GM12864 (cell line): ENCODE data around the gene FAM210A.

Source experiments
- DNase-seq: peaks from one replicate; pipeline ENCODE4 v3.0.0-alpha.2; 2011; ENCODE audit warnings: low read depth
- H3K4me3 ChIP-seq: 2 replicates; pipeline ENCODE4 v1.5.1; 2011; ENCODE audit warnings: mild to moderate bottlenecking, low read depth, low read length, control low read depth
- TF ChIP-seq, protein P1 (sequence below): IDR thresholded peaks from 2 replicates; pipeline ENCODE4 v1.5.1; 2011; ENCODE audit warnings: low read depth, mild to moderate bottlenecking, moderate library complexity, low read length, control low read depth, inconsistent platforms; ENCODE audit errors: missing control alignments

Gene FAM210A

GRCh38 chr18:13649397-13650390 is 76.7 kb downstream of the FAM210A start:
- no peak overlapping the region for H3K4me3 ChIP-seq
- TF ChIP-seq, protein P1, sequence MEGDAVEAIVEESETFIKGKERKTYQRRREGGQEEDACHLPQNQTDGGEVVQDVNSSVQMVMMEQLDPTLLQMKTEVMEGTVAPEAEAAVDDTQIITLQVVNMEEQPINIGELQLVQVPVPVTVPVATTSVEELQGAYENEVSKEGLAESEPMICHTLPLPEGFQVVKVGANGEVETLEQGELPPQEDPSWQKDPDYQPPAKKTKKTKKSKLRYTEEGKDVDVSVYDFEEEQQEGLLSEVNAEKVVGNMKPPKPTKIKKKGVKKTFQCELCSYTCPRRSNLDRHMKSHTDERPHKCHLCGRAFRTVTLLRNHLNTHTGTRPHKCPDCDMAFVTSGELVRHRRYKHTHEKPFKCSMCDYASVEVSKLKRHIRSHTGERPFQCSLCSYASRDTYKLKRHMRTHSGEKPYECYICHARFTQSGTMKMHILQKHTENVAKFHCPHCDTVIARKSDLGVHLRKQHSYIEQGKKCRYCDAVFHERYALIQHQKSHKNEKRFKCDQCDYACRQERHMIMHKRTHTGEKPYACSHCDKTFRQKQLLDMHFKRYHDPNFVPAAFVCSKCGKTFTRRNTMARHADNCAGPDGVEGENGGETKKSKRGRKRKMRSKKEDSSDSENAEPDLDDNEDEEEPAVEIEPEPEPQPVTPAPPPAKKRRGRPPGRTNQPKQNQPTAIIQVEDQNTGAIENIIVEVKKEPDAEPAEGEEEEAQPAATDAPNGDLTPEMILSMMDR: no peak
- no peak for DNase-seq

- no peak overlapping the region for H3K4me3 ChIP-seq
- DNase-seq: no peak
- TF ChIP-seq, protein P1: no peak
These were observed 78.6 kb downstream of the FAM210A start for GRCh38 chr18:13647761-13648160.

DNA sequence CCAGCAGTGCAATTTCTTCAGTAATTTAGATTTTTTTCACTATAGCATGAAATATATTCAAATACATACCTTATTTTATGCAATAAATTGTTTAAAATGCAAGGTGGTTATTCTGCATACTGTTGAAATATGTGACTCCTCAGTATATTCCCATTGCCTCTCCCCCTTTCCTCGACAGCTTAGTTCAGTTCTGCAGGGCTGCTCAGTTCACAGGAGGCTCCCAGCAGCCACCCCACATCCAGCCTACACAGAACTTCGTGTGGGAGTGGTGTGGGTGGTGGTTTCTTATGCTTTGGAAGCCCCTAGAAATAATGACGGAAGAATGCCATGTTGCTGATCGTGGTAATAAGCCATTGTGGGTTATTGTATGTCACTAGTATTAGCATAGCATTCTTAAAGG is 79.7 kb downstream of the FAM210A start:
- no peak for DNase-seq
- TF ChIP-seq, protein P1: no peak
- H3K4me3 ChIP-seq: no peak overlapping the region

DNA sequence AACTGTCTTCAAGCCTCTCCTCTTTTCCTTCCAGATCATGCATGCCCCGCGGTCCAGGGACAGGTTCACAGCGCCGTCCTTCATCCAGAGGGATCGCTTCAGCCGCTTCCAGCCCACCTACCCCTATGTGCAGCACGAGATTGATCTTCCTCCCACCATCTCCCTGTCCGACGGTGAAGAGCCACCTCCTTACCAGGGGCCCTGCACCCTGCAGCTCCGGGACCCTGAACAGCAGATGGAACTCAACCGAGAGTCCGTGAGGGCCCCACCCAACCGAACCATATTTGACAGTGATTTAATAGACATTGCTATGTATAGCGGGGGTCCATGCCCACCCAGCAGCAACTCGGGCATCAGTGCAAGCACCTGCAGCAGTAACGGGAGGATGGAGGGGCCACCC is 81.3 kb downstream of the FAM210A start:
- H3K4me3 ChIP-seq: no peak overlapping the region
- no peak for DNase-seq
- TF ChIP-seq, protein P1: no peak

DNA sequence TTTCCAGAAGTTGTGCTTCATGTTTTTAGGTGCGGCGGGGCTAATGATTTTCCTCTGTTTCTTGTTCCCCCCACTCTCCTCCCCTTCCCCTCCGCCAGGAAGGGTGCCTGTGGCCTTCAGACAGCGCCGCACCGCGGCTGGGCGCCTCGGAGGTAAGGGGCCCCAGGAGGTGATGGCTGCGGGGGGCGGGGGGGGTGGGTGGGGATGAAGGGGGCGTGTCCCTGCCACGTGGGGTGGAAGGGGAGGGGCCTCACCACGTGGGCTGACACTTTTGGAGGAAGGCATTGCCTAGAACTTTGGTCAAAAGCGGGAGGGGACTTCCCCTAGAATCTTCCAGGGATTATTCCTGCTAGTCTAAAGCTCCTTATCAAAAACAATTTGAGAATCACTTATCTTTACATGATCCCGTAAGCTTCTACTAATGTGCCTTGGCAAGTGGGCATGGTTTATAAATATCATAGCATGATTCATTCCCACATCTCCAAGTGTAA is 83.1 kb downstream of the FAM210A start:
- TF ChIP-seq, protein P1: no peak
- H3K4me3 ChIP-seq: no peak overlapping the region
- no peak for DNase-seq

DNA sequence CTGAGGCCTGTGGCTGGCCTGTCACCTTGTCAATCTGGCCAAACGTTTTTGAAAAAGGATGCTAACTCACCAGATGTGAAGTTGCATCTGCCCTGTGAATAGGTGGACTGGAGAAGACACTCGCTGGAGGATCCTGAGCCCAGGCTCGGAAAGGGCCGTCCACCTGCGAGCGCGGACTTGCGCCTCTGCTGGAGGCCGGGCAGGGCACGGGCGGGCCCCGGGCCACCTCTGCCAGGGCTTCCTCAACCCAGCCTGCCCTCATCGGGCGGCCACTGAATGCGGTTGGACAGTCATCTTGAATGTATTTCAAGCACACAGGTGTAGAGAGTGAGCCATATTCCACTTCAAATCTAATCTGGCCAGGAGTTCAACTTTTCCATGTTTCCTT is 83.9 kb downstream of the FAM210A start:
- TF ChIP-seq, protein P1: no peak
- H3K4me3 ChIP-seq: no peak overlapping the region
- no peak for DNase-seq
